ENCODE data around the gene FIGLA.

FIGLA gene

DNA sequence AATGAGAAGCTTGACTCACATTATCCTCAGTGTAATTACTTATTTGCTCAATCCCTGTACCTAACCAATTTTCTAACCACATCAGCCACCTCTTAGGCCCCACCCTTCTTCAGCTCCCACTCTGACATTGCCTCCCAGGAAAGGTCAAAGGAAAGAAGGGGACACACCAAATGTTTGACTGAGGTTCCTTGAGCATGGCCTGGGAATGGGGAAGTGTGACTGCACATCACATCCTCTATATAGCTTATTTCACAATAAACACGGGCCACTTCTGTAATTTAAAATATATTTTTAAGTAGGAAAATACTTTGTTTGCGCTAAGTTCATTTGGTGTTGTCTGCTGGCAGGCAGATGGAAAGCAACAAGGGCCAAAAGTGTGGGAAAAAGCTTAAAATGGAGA, 3.0 kb upstream of the FIGLA start:
- no peak overlapping the region for H3K27ac ChIP-seq (ENCODE audit: low read depth, low read length)
- no peaks in the 10 kb centered on the region for H3K4me1 ChIP-seq (ENCODE audit: control insufficient read depth, insufficient read depth, low read length, unreplicated experiment)
- no peak overlapping the region for H3K4me3 ChIP-seq (ENCODE audit: low read depth, low read length)
- H3K36me3 ChIP-seq (ENCODE audit: insufficient read depth, low read length), result no peaks in the 10 kb centered on the region
- peaks cover 87% of the 10 kb centered on the region for H3K27me3 ChIP-seq (ENCODE audit: insufficient read depth, low read length)
- no peaks in the 10 kb centered on the region for H3K79me2 ChIP-seq (ENCODE audit: control insufficient read depth, insufficient read depth, low read length, unreplicated experiment)
- H2AFZ ChIP-seq (ENCODE audit: low read length, unreplicated experiment), result no peak overlapping the region

DNA sequence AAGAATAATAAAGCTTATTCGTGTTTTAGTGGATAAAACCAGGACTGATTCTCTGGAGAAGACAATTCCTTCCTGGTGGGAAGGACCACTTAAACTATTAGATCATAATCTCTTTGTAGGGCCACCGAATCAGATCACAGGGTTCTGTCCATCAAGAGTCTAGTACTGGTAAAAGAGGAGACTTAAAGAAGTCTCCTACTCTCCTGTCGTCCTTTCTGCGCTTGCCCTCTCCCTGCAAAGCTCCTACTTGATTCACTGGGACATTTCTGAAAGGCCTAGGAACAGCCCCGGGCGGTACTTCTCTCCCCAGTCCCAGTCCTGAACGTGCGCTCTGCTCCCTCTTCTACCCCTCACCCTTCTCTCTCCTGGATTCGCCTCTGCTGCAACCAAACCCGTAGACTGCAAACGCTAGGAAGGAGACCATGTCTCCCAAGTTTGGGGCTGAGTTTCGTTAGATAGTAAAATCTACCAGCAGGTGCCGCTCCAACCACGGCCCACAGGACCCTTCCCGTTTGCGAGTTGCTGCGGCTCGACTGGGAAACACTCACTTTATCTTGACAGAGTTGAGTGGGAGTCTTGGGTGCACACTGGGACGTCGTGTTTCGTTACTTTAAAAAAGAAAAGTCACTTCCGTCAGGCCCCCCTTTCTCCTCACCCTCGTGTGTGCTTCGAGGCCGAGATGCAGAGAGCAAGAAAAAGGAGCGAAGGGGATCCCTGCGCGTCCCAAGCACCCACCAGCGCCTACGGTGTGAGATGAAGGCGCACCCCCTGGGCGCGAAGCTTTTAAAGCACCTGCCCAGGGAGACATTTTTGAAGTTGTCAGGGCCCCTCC, 923 bp downstream of the FIGLA start:
- Histone ChIP-seq H3K4me3 (ENCODE audit: low read depth, low read length) (peak overlapping the region; percentile 55), H3K79me2 (ENCODE audit: control insufficient read depth, insufficient read depth, low read length, unreplicated experiment) (no peaks in the 10 kb centered on the region), H2AFZ (ENCODE audit: low read length, unreplicated experiment) (peak overlapping the region; percentile 6), H3K4me1 (ENCODE audit: control insufficient read depth, insufficient read depth, low read length, unreplicated experiment) (no peaks in the 10 kb centered on the region), H3K36me3 (ENCODE audit: insufficient read depth, low read length) (no peaks in the 10 kb centered on the region), H3K27ac (ENCODE audit: low read depth, low read length) (no peak overlapping the region), H3K27me3 (ENCODE audit: insufficient read depth, low read length) (peaks cover 80% of the 10 kb centered on the region)

DNA sequence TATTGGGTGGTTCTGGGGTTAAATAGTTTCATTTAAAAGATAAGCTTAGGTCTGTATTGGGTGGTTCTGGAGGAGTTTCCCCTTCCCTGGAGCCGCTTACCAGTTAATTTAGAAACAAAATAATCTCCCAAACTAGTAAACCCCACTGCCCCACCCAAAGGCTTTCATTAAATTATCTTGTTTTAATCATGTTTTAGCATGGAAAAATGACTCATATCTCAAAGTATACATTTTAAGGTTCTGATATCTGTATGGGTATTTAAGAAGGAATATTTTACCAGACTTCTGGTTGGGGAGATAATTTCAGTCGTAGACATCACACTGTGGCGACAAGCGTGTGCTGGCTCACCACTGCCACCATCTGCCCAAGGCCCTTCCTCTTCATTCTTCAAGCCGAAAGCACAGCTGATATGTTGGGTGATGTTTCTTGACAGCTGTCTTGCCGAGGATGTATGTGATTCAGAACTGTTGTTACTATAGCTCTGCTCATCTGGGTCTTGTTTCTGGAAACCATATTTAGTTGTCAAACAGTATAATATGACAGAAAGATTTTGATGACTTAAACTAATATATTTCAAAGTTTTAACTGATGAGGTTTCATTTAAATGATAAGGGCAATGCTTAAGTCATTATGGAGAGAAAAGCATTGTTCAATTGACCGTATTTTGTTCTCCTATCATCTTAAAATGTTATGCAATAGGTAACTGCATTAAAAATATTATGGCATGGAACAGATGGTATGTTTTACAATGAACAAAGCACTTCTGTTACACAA, 5.1 kb downstream of the FIGLA start:
- Histone ChIP-seq H3K36me3 (ENCODE audit: insufficient read depth, low read length) (no peaks in the 10 kb centered on the region), H3K27ac (ENCODE audit: low read depth, low read length) (no peak overlapping the region), H3K79me2 (ENCODE audit: control insufficient read depth, insufficient read depth, low read length, unreplicated experiment) (no peaks in the 10 kb centered on the region), H3K4me1 (ENCODE audit: control insufficient read depth, insufficient read depth, low read length, unreplicated experiment) (no peaks in the 10 kb centered on the region), H2AFZ (ENCODE audit: low read length, unreplicated experiment) (no peak overlapping the region), H3K27me3 (ENCODE audit: insufficient read depth, low read length) (peaks cover 43% of the 10 kb centered on the region), H3K4me3 (ENCODE audit: low read depth, low read length) (no peak overlapping the region)

DNA sequence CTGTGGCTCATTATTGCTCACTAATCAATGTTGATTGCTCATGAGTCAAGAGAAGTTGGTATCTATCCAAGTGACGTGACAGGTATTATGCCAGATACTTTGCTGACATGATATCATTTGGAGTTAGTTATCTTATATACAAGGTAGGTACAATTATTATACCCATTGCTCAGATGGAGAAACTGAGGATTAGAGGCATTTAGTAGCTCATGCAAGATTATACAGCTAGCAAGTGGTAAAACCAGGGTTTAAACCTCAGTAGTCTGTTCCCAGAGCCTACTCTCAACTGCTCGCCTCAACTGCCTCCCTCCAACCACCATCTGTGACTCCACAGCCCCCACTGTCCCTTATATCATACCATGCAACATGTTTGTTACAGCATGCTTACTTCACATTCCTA, 6.1 kb downstream of the FIGLA start:
- no peak overlapping the region for H3K4me3 ChIP-seq (ENCODE audit: low read depth, low read length)
- H3K27me3 ChIP-seq (ENCODE audit: insufficient read depth, low read length), result peaks cover 36% of the 10 kb centered on the region
- H3K36me3 ChIP-seq (ENCODE audit: insufficient read depth, low read length), result no peaks in the 10 kb centered on the region
- H3K27ac ChIP-seq (ENCODE audit: low read depth, low read length), result no peak overlapping the region
- H3K79me2 ChIP-seq (ENCODE audit: control insufficient read depth, insufficient read depth, low read length, unreplicated experiment), result no peaks in the 10 kb centered on the region
- H3K4me1 ChIP-seq (ENCODE audit: control insufficient read depth, insufficient read depth, low read length, unreplicated experiment), result no peaks in the 10 kb centered on the region
- no peak overlapping the region for H2AFZ ChIP-seq (ENCODE audit: low read length, unreplicated experiment)

DNA sequence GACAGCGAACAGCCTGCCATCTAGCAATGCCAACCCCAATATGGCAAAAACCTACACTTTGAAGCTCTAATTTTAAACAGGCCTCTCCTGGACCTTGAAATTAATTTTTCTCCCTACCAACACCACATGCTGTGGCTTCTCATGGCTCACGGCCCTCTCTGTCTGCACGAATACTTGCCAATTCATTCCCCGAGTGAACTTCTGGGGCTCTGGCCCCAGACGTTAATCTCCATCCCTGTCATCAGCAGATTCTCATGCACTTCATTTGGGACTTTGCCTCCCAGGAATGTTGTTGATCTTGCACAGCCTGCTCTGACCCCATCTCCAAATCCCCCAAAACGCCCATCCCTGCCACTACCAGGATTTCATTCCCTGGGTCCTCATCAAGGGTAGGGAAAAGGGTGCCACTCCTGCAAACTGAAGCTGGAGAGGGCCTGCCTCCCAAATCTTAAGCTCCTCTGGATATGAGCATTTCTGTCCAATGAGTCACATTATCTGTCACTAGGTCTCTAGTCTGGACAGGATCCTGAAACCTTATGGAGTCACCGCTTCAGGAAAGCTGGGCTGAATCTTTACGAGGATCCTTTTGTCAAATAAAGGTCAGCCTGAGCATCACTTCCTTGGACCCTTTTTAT, 10.4 kb downstream of the FIGLA start:
- H3K27me3 ChIP-seq (ENCODE audit: insufficient read depth, low read length), result peaks cover 23% of the 10 kb centered on the region
- no peaks in the 10 kb centered on the region for H3K36me3 ChIP-seq (ENCODE audit: insufficient read depth, low read length)
- peaks cover 4% of the 10 kb centered on the region for H3K4me1 ChIP-seq (ENCODE audit: control insufficient read depth, insufficient read depth, low read length, unreplicated experiment)
- H3K4me3 ChIP-seq (ENCODE audit: low read depth, low read length), result no peak overlapping the region
- H3K79me2 ChIP-seq (ENCODE audit: control insufficient read depth, insufficient read depth, low read length, unreplicated experiment), result no peaks in the 10 kb centered on the region
- no peak overlapping the region for H3K27ac ChIP-seq (ENCODE audit: low read depth, low read length)
- no peak overlapping the region for H2AFZ ChIP-seq (ENCODE audit: low read length, unreplicated experiment)

DNA sequence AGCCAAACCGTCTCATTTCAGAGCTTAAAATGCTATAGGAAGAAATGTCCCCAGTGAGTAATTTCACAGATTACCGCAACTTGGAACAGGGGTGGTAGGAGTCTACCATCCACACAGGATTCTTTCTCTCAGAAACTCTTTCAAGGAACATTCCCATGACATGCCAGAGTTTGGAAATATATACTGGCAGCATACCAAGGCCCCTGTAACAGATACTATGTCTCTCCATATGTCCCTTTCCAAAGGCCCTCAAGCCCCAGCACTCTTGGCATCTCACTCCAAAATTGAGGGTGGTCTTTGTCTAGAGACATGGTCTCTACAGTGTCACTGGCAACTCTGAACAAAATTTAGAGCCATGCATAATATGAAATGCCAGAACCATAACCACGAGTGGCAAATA, 11.0 kb downstream of the FIGLA start:
- H3K27me3 ChIP-seq (ENCODE audit: insufficient read depth, low read length), result peaks cover 28% of the 10 kb centered on the region
- peaks cover 4% of the 10 kb centered on the region for H3K4me1 ChIP-seq (ENCODE audit: control insufficient read depth, insufficient read depth, low read length, unreplicated experiment)
- H2AFZ ChIP-seq (ENCODE audit: low read length, unreplicated experiment), result no peak overlapping the region
- H3K4me3 ChIP-seq (ENCODE audit: low read depth, low read length), result no peak overlapping the region
- H3K36me3 ChIP-seq (ENCODE audit: insufficient read depth, low read length), result no peaks in the 10 kb centered on the region
- H3K27ac ChIP-seq (ENCODE audit: low read depth, low read length), result no peak overlapping the region
- no peaks in the 10 kb centered on the region for H3K79me2 ChIP-seq (ENCODE audit: control insufficient read depth, insufficient read depth, low read length, unreplicated experiment)

DNA sequence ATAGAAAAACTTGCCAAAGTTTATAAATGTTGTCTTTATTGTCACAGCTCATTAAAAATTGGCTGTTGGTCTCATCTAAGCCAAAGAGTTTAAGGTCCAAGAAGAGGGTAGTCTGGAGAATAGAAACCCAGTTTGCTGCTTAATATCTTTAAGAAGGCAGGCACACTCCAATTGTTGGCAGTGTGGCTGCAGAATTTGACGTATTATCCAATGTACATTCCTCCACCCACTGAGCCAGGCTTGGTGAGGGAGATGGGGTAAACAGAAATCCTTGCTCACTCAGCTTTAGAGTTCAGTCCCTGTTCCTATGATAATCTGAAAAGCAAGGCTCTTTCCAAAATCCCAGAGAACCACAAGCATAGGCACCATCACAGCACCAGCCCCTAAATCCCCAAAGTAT, 11.8 kb downstream of the FIGLA start:
- Histone ChIP-seq H3K27ac (ENCODE audit: low read depth, low read length) (no peak overlapping the region), H3K79me2 (ENCODE audit: control insufficient read depth, insufficient read depth, low read length, unreplicated experiment) (no peaks in the 10 kb centered on the region), H2AFZ (ENCODE audit: low read length, unreplicated experiment) (no peak overlapping the region), H3K4me3 (ENCODE audit: low read depth, low read length) (no peak overlapping the region), H3K27me3 (ENCODE audit: insufficient read depth, low read length) (peaks cover 36% of the 10 kb centered on the region), H3K4me1 (ENCODE audit: control insufficient read depth, insufficient read depth, low read length, unreplicated experiment) (peaks cover 4% of the 10 kb centered on the region), H3K36me3 (ENCODE audit: insufficient read depth, low read length) (no peaks in the 10 kb centered on the region)

DNA sequence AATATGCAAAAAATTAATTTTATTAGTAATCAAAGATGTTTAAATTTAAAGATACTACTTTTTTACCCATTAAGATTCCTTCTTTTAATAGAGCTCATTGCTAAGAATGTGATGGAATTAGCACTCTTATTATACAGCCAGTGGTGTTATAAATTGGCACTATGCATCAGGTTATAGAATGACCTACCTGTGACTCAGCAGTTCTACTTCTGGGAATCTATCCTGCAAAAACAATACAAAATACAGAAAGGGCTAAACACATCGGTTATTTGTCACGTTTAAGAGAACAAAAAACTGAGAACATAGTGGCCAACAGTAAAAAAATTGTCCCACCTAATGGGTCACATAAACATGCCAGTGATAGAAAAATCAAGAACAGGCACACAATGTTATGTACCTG, 13.0 kb downstream of the FIGLA start:
- H2AFZ ChIP-seq (ENCODE audit: low read length, unreplicated experiment), result no peak overlapping the region
- H3K36me3 ChIP-seq (ENCODE audit: insufficient read depth, low read length), result no peaks in the 10 kb centered on the region
- H3K27ac ChIP-seq (ENCODE audit: low read depth, low read length), result no peak overlapping the region
- peaks cover 4% of the 10 kb centered on the region for H3K4me1 ChIP-seq (ENCODE audit: control insufficient read depth, insufficient read depth, low read length, unreplicated experiment)
- H3K27me3 ChIP-seq (ENCODE audit: insufficient read depth, low read length), result peaks cover 48% of the 10 kb centered on the region
- no peak overlapping the region for H3K4me3 ChIP-seq (ENCODE audit: low read depth, low read length)
- no peaks in the 10 kb centered on the region for H3K79me2 ChIP-seq (ENCODE audit: control insufficient read depth, insufficient read depth, low read length, unreplicated experiment)

DNA sequence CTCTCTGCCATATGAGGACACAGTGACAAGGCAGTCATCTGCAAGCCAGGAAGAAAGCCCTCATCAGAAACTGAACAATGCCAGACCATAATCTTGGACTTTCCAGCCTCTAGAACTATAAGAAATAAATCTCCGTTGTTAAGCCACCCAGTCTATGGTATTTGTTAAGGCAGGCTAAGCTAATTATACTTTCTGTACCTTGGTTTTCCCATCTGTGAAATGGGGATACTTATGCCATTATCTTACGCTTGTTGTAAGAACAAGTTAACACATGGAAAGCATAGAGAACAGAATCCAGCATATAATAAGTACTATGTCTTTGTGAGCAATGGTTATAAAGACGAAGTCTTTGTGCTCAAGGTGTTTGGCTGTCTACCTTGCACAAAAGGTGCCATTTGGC, 14.2 kb downstream of the FIGLA start:
- Histone ChIP-seq H3K79me2 (ENCODE audit: control insufficient read depth, insufficient read depth, low read length, unreplicated experiment) (no peaks in the 10 kb centered on the region), H3K27ac (ENCODE audit: low read depth, low read length) (no peak overlapping the region), H2AFZ (ENCODE audit: low read length, unreplicated experiment) (no peak overlapping the region), H3K36me3 (ENCODE audit: insufficient read depth, low read length) (no peaks in the 10 kb centered on the region), H3K4me1 (ENCODE audit: control insufficient read depth, insufficient read depth, low read length, unreplicated experiment) (peaks cover 4% of the 10 kb centered on the region), H3K4me3 (ENCODE audit: low read depth, low read length) (no peak overlapping the region), H3K27me3 (ENCODE audit: insufficient read depth, low read length) (peaks cover 60% of the 10 kb centered on the region)

DNA sequence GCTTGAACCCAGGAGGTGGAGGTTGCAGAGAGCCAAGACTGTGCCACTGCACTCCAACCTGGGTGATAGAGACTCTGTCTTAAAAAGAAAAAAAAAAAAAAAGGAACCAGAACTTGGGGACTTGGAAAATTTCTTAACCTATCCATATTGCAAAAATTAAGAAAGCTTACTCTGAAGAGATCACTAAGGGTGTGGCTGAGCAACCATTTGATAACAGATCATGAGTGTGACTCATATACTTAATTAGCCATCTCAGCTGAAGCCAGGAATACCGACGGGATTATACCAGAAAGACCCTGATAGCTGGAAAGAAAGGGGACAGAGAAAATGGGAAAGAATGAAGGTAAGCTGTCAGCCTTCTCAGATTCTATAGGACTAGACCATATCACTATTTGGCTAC, 15.3 kb downstream of the FIGLA start:
- no peaks in the 10 kb centered on the region for H3K79me2 ChIP-seq (ENCODE audit: control insufficient read depth, insufficient read depth, low read length, unreplicated experiment)
- H3K4me3 ChIP-seq (ENCODE audit: low read depth, low read length), result no peak overlapping the region
- peaks cover 4% of the 10 kb centered on the region for H3K4me1 ChIP-seq (ENCODE audit: control insufficient read depth, insufficient read depth, low read length, unreplicated experiment)
- no peaks in the 10 kb centered on the region for H3K36me3 ChIP-seq (ENCODE audit: insufficient read depth, low read length)
- peaks cover 70% of the 10 kb centered on the region for H3K27me3 ChIP-seq (ENCODE audit: insufficient read depth, low read length)
- H3K27ac ChIP-seq (ENCODE audit: low read depth, low read length), result no peak overlapping the region
- H2AFZ ChIP-seq (ENCODE audit: low read length, unreplicated experiment), result no peak overlapping the region

Measured in ACC112 (cell line).